Inferior parietal cortex (tissue), 1 donor: Measurements from ENCODE around the gene KRT7.
"Not testable (repeated sequence)": the region's sequence is repeated elsewhere in the genome, so short reads cannot be mapped to it uniquely, and the experiment has no call there.

Source experiments
- DNase-seq: peaks from one replicate; pipeline ENCODE4 v3.0.0-alpha.2; 2016; ENCODE audit errors: extremely low spot score

KRT7 gene

DNA sequence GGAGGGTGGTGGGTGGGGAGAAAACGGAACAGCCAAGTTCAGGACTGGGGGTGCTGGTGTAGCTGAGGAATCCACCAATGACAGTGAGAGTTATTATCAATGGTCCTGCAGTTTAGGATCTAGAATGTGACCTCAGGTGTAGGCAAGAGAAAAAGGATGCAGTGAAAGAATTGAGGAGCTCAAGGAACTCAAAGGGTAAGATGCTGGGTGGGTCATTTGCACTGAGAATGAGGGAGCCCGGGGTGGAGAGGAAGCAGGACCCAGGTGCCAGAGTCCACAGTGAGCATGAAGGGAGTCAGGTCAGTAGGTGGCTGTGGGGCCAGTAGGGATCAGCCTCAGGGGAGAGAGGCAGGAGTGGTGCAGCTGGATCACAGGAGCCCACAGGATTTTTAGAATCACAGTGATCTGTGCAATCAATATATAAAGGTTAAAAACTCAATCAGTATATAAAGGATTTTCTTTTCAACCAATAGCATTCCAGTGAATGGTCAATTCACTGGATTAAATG, 3.2 kb upstream of the KRT7 start:
- DNase-seq: no peak

DNA sequence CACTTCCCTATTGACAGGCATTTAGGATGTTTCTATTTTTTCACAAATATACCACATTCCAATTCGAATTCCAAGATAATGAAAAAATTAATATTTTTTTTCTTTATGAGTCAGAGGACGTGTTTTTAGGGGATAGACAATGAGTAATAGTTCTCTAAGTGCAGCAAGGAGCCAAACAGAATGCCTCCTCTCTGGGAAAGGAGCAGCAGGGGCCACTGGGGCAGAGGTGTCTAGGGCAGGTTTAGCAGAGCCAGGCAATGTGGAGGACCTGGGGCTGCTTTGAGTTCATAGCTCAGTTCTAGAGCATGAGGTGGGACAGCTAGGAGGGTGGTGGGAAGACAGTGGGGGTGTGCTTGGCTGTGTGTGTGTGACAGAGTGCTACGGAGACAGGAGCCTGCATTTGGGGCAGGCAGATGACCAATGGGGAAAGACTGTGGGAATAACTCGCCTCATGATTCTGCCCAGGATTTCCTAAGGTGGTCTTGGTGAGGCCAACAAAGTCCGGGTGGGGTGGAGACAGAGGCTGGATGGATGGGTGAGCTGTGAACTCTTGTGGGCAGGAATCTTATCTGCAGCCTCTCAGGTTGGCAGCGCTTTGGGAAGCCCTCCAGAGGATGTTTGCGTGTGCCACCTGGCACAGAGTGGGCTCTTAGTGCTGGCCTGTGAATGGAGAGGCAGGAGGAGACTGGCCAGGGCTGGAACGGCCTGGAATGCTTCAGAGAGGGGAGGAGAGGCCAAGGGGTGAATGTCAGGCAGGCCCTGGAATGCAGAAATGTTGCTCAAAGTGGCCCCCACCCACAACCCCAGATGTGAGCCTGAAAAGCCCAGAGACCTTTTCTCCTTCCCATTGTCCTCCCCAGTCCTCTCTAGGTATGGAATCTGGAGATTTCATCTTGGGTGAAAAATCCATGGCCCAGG, 2.4 kb upstream of the KRT7 start:
- DNase-seq: no peak

DNA sequence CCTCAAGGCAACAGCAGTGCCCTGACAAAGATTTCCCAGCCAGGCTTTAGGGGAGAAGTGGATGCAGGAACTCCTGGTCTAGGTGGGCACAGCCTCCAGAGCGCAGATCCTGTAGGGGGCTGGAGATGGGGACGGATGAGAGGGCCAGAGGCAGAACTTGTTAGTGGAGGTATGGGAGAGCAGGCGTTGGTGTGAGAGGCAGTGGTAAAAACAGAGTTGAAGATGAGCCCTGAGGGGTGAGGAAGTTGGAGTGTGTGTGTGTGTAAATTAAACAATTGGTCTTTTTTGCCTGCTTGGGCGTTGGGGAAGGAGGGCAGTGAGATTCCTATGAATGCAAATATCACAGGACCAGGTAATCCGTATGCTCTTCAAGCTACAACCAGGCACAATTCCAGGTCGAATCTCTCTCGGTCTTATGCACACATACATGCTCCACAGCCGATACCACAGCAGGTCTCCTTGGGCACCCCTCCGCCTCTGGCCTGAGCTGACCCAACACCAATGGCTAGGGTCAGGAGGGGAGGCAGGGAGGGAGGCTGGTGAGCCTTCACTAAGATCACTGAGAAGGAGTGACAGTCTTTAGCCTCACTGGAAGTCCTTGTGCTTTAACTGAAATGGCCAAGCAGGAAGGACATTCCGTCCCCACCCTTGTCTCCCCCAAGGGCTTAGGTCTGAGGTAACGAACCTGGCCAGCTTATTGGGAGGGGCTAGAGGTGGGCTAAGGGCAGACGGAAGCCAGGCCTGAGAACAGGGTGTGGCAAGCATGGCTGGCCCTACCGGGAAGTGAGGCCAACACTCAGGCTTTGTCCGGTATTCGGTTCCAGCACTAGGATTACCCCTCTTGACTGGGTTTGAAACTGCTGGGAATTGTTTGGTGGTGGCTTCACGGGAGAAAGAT, 1.5 kb upstream of the KRT7 start:
- DNase-seq: no peak

DNA sequence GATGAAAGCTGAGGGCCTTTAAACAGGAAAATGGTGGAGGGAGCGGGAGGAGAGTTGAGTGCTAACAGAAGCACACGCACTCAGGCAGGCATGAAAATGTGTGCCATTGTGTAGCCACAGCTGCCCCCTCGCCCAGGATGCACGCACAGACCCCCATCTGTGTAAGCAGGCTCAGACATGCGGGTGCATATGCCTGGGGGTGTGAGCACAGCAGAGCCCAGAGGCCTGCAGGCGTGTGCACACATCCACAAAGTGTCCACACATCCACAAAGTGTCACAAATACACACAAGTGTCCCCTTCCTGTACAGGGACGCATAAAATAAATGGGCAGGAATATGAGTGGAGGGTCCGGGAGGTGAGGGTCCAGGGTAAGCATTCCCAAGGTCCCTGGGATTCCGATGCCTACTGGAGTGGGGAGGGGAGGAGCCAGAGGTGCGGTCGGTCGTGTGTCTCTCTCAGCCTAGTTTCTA, 805 bp upstream of the KRT7 start:
- DNase-seq: no peak

DNA sequence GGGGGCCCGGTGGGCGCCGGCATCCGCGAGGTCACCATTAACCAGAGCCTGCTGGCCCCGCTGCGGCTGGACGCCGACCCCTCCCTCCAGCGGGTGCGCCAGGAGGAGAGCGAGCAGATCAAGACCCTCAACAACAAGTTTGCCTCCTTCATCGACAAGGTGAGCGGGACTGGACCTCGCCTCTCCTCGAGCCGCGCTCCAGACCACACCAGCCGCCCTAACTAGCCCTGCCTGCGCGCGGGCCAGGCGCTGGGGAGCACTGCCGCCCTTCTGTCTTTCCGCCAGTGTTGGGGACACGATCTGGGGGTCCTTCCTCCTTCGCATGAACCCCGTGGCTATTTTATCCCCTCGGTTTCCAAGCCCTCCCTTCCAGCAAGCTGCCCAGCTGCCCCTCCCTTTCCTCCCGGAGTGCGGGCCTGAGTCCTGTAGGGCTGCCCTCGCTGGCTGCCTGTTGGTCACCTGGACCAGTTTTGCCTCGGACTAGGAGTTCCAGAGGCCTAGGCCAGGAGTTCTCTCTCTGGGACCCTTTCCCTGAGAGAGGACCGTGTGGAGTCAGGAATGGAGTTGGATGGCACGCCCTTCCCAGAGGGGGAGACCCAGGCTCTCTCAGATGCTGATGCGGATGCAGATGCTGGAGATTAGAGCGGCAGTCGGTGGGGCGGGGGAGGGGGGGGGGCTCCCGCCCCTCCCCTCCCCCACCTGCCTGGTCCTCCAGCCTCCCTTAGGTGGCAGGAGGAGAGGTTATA, 592 bp downstream of the KRT7 start:
- no peak for DNase-seq

DNA sequence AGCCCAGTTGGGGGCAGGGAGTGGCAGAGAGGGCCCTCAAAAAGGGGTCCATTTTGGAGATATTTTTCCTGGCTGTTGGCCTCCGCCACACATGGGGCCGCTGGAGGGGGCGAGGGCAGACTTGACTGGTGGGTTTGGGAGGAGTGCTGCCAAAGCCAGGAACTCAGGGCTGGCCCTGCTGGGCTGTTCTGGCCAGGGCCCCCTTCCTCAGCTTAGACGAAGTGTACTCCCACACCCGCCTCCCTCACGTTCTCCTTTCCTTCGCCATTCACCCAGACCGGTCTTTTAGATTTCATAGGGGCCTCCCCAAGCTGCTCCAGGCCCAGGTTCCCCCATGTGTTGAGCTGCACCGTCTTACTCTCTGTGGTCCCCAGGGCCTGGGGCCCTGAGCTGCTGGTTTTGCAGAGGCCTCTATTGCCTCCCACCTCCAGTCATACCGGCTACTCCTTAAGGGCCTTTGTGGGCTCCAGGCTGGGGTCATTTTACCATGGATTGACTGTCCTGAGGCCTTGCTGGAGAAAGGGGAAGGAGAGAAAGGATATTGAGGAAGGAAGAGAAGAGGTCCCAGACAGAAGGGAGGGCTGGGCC, 1.3 kb downstream of the KRT7 start:
- DNase-seq: no peak

DNA sequence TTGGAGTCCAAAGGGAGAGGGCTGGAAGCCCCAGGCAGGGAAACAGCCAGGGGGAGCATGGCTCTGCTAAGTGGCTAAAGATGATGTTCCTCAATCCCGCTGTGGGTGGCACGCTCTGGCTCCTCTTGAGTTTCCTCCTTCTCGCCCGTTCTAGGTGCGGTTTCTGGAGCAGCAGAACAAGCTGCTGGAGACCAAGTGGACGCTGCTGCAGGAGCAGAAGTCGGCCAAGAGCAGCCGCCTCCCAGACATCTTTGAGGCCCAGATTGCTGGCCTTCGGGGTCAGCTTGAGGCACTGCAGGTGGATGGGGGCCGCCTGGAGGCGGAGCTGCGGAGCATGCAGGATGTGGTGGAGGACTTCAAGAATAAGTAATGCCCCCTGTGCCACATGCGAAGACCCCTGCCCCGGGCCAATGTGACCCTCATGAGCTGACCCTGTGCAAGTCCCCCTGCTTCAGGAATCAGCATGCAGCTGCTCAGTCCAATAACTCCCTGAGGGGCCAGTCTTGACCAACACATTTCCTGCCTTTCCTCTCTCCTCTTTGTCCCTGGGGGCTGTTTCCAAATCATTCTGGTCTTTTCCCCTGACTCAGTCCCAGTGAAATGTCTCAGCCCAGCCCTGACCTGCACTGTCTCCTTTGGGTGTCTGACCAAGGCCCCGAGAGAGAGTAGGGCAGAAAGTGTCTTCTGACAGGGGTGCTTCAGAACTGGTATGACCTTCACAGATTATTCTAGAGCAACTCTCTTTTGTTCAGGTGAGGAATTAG, 2.1 kb downstream of the KRT7 start:
- no peak for DNase-seq

DNA sequence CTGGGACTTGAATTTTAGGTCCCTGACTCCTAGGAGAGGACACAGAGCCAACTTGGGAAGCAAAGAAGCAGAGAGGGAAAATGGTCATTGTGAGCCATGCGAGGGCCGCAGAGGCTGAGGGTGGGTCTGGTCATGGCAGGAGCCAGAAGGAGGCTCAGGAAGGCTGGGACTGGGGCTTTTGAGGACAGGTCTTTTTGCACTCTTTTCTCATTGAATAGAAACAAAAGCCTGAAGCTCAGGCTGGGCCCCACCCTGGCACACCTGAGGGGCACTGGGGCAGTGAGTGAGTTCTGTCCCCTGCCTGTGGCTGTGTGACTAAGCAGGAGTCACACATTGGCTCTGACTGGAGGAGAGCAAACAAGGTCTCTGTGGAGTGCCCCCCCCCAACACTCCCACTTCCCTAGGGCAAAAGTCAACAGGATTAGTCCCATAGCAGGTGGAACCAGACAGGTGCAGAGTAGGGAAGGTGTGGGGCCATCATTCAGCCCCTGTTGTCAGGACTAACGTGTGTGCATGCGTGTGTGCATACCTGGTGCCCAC, 2.8 kb downstream of the KRT7 start:
- DNase-seq: no peak

DNA sequence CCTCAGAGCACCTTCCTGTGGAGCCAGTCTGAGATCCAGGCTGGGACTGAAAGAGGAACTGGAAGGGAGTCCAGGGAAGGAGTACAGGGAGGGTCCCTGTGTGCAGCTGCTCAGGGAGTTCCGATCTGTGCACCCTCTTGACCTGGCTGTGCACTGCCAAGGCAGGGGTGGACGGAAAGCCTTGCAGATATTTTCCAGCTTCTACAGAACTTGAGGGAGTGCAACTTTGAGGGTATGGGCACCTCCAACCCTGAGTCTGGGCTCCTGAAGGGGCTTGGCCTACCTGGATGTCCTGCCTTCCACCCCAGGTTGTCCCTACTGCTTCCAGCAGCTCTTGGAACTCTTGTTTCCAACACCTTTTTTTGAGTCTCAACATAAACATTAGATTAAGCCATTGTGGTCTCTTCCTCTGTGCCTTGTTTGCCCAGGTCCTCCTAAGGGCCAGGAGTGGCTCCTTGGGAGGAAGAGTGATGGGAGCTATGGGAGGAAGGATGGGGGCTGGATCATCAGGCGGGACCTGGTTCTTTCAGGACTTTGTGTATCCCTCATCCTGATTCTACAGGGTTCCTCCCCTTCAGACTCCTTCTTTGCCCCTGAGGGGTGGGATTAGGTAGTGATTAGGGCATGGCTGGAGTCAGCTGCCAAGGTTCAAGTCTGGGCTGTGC, 3.5 kb downstream of the KRT7 start:
- DNase-seq: no peak

DNA sequence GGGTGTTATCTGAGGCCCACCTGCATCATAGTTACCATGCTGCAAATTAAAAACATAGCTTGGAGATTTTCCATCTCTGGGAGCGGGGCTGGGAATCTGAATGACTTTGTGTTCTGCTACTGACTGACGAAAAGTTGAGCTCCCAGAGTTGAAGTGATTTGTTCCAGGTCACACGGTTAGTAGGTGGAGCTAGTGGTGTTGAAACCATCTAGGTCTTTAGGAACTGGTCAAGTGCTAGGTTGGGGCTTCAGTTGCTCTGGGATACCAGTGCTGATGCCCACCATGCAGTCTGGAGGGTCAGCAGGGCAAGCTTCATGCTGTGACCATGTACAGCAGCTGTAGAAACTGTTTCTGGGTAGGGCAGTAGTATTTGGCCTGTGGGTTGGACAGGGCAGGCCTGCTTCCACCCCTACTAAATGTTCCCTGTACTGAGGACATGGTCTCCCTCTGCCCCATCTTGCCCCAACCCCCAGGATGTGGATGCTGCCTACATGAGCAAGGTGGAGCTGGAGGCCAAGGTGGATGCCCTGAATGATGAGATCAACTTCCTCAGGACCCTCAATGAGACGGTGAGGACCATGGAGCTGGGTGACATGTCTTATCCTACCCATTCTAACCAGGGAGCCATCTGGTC, 5.3 kb downstream of the KRT7 start:
- no peak for DNase-seq

DNA sequence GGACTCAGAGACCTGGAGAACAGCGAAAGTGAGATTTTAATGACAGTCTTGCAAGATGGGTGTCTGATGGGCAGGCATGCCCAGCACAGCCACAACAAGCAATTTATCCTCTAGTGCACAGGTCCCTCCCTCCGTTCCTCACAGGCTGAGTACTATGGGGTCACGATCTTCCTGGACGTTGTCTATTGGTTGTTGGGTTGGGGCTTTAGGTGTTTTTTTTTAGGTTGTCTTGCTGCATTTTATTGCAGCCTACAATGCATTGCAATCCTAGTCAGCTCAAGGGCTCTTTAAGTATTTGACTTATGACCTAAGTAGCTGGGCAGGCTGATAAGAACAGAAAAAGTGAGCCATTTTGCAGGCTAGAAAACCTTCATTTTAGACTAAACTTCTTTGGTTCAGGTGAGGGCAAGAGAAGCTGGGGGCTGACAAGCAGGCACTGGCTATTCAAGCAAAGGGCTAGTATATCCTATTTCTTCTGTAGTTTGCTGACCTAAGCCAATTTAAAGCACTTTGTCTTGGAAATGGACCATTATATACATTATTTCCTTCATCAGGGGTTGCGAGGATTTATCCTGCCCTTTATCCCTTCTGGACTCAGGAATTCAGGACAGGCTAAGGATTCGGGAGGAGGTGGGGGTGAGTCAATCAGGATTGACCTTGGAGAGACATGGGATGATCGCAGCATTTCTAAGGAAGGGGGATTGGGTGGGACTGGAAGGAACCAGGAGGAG, 6.0 kb downstream of the KRT7 start:
- DNase-seq: no peak

DNA sequence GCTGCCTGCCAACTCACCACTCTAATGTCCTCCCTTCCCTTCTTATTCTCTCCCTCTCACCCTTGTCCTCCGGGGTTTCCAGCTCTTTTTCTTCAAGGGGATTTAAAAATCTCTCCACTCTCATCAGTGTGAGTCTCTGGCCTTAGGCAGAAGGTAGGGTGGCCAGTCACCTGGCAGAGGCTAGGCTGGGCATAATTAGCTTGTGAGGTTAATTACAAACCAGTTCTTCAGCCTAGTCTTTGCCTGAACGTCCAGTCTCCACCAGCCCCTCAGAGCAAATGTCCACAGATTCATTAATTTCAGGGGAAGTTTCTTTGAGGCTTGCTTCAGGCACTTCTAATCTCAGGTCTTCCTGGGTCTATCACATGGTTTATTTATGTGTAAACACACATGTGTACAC, 6.7 kb downstream of the KRT7 start:
- no peak for DNase-seq

DNA sequence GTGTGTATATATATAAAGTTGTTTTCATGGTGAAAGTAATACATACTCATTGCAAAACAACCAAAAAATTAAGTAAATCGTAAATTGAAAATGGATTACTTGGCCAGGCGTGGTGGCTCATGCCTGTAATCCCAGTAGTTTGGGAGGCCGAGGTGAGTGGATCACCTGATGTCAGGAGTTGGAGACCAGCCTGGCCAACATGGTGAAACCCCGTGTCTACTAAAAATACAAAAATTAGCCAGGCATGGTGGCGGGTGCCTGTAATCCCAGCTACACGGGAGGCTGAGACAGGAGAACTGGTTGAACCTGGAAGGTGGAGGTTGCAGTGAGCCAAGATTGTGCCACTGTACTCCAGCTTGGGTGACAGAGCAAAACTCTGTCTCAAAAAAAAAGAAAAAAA, 7.2 kb downstream of the KRT7 start:
- DNase-seq: not testable (repeated sequence)

DNA sequence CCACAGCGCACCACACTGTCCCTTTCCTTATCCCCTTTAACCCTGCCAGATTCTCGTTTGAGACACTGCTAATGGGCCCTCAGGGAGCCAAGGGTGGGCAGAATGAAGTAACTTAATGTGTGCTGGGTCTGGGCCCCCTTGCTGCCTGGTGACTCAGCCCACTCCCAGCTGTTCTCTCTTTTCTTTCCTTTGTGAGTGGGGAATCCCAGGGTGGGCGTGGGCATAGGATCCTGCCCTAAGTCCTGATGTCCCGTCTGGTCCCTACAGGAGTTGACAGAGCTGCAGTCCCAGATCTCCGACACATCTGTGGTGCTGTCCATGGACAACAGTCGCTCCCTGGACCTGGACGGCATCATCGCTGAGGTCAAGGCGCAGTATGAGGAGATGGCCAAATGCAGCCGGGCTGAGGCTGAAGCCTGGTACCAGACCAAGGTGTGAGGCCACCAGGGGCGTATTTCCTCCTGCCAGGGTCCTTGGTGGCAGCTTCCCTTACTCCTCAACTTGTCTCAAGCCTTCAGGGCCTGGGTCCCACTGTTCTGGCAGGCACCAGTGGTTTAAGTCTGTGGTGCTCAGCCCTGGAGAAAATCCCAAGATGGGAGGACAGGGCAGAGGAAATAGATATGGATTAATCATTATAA, 8.3 kb downstream of the KRT7 start:
- no peak for DNase-seq

DNA sequence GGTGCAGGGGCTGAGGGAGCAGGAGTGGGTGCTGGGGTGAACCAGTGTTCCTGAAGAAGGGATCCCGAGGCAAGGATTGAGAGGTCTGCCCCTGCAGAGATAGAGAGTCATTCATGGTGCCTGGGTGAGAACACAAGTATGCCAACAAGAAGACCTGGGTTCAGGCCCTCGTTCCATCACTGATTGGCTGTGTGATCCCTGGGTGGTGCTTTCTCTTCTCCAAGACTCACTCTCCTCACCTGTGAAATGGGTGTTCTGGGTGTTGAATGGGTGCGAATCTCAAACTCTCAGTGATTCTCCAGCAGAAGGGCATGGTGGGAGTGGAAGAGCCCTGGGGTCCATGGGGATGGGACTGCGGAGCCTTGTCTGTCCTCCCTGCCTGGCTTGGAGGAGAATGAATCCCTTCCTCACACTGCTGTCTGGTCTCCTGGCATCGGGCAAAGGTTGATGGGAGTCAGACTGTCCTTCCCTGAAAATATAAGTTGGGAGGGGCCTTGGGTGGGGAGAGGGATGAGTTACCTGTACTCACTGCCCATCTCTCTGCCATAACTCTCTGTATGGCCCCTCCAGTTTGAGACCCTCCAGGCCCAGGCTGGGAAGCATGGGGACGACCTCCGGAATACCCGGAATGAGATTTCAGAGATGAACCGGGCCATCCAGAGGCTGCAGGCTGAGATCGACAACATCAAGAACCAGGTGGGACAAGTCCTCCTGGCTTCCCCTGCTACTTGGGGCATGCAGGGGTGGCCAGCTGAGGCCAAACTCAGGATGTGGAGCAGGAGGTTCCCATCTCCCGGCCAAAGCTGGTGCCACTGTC, 9.6 kb downstream of the KRT7 start:
- no peak for DNase-seq

DNA sequence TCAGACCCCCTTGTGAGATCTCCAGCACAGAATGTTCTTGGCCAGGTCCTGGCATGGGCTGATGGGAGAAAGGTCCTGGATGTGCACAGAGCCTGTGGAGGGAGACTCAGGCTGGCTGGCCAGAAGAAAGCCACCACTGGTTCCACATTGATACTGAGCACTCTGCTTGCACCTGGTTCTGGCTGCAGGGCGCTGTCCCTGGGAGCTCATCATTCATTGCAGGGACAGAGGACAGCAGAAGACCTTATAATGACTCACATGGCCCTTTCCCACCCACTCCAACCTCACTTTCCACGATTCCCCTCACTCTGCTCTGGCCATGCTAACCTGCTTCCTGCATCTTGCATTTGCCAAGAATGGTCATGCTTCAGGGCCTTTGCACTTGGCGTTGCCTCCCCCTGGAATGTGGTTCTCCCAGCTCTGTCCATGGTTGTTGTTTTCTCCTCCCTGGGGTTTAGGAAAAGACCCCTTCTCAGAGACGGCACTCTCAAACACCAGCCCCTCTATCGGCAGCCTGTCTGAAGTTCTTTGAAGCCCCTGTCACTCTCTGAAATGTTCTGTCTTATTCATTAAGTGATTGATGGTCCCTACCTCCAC, 10.3 kb downstream of the KRT7 start:
- no peak for DNase-seq
